ENCODE data around the gene ODC1. TPM values are rescaled to one million over a fixed set of nuclear protein-coding genes. Genes with fewer than 3 reads are reported as not detected.

Gene ODC1
- polyA plus RNA-seq (2011; rRNA removed): 86.9 and 167 TPM in 2 replicates
- 46.7 and 64.1 TPM in 2 replicates for polyA minus RNA-seq (2011; rRNA and poly(A)+ RNA removed)

DNA sequence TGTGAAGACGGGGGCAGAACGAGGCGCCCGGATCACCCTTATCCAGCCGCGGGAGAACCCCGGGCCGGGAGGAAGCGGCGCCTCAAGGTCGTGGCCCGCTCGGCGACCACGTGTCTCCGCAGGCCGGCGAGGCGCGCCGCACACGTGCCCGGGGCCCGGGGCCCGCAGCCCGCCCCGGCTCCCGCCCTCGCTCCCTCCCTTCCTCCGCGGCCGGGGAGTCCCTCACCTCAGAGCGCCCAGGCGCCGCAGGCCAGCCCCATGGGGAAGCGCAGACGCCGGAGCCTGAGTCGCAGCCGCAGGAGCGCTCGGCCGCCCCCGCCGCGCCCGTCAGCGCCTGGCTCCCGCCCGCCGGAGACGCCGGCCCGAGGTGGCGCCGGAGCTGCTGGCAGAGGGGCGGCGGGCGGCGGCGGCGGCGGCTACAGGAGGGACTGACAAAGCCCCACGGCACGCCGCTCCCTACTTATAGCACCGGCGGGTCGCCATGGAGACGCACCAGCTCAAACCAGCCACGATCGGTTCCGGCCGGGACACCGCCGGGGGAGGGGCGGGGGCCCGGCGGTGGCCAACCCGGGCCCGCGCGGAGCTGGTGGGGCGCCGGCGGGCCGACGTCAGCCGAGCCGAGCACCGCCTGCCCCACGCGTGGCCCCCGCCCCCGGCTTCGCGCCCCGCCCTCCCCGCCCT, at the start of gene ODC1:
ODC1 (minus strand) TSS at position 433 of the 681 bp plus-strand sequence. CDS start 3,295 bp downstream, outside the sequence.
- POLR2A ChIA-PET: no interaction called here
- CTCF ChIA-PET: interaction anchor here (0.7 to 5.2 kb wide), 5 partner anchors 10 to 323 kb away, joined by 3 to 36 read pairs (median 4); no protein-coding TSS in a partner anchor

DNA sequence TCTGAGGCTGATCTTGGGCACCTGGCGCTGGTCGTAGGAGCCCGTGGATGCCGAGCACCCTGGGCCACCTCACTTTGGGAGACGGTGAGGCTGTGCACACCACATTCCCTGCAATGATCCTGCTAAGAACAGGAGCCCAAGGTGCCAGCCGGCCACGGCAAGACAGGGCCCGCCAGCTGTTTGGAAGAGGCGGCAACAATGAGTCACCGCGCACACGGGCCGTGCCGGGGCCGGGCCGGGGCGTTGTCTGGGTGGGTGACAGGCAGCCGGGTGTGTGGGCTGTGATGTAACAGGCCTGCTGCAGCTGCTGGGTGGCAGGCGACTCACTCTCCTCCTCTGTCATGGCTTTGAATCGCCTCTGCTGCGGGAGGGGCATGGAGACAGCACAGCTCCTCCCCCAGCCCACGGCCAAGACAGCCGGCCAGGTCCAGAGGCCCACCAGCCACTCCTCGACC, 49.7 kb upstream of the ODC1 start:
- DNase-seq (ENCODE audit: low read depth): peak; percentile 32
- no peak overlapping the region for H3K4me3 ChIP-seq (ENCODE audit: low read depth, low read length)
- POLR2A ChIA-PET: no interaction called here
- H3K36me3 ChIP-seq (ENCODE audit: control insufficient read depth, insufficient read depth, low read length): no peaks in the 10 kb centered on the region
- TF ChIP-seq CTCF (IDR thresholded peaks at IDR 0.05; ENCODE audit: insufficient read depth, low read depth, low read length): no peak
- H3K27me3 ChIP-seq (ENCODE audit: control insufficient read depth, insufficient read depth, low read length): peaks cover 3% of the 10 kb centered on the region
- CTCF ChIA-PET: interaction anchor here (1.0 to 1.7 kb wide), 3 partner anchors 11 to 162 kb away, joined by 3 to 5 read pairs (median 5); no protein-coding TSS in a partner anchor

More for the DNA sequence above, at the start of gene ODC1:
- no peaks in the 10 kb centered on the region for H3K27me3 ChIP-seq (ENCODE audit: control insufficient read depth, insufficient read depth, low read length)
- no peak for TF ChIP-seq CTCF (IDR thresholded peaks at IDR 0.05; ENCODE audit: insufficient read depth, low read depth, low read length)
- H3K4me3 ChIP-seq (ENCODE audit: low read depth, low read length): peak within 1 kb of the TSS; percentile 63
- H3K36me3 ChIP-seq (ENCODE audit: control insufficient read depth, insufficient read depth, low read length): 0 out of 2 replicates have a peak, but pooled peaks cover 2% of the 10 kb centered on the region
- DNase-seq (ENCODE audit: low read depth): peak; percentile 39

GRCh38 chr2:10495988-10496313, 47.8 kb upstream of the ODC1 start:
- no peak for DNase-seq (ENCODE audit: low read depth)
- Histone ChIP-seq H3K36me3 (ENCODE audit: control insufficient read depth, insufficient read depth, low read length) (no peaks in the 10 kb centered on the region), H3K4me3 (ENCODE audit: low read depth, low read length) (no peak overlapping the region), H3K27me3 (ENCODE audit: control insufficient read depth, insufficient read depth, low read length) (peaks cover 3% of the 10 kb centered on the region; the same call in 1 of the 2 replicates)
- ChIA-PET CTCF (no interaction called here), POLR2A (no interaction called here)
- TF ChIP-seq CTCF (IDR thresholded peaks at IDR 0.05; ENCODE audit: insufficient read depth, low read depth, low read length): no peak

DNA sequence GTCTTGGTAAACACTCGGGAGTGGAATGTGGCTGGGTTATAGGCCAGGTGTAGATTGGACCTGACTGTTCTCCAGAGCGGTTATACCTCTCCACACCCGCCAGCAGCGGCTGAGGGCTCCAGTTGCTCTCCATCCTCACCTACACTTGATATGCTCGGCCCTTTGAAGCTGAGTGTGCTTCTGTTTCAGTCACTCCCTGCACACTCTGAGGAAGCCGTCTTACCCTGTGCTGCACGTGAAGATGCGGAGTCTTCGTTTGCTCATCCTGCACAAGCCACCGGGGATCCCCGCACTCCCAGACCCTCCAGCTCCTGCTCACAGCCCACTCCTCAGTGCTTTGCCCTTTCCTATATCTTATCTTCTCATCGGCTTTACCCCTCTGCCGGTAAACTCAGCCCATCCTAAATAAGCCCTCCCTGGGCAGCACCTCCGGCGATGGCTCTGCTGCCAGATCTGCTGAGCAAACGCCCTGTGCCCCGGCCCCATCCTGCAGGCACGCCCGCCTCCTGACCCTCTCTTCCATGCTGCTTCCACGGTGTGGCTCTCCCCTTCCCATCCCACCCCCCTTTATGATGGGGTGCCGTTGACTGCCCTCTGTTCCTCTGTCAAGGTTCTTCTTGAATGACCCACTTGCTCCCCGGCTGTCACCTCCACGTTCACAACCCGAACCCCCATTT, 47.3 kb upstream of the ODC1 start:
- H3K4me3 ChIP-seq (ENCODE audit: low read depth, low read length): no peak overlapping the region
- H3K27me3 ChIP-seq (ENCODE audit: control insufficient read depth, insufficient read depth, low read length): peaks cover 3% of the 10 kb centered on the region; the same call in 1 of the 2 replicates
- H3K36me3 ChIP-seq (ENCODE audit: control insufficient read depth, insufficient read depth, low read length): no peaks in the 10 kb centered on the region
- CTCF ChIA-PET: no interaction called here
- TF ChIP-seq CTCF (IDR thresholded peaks at IDR 0.05; ENCODE audit: insufficient read depth, low read depth, low read length): no peak
- no peak for DNase-seq (ENCODE audit: low read depth)
- POLR2A ChIA-PET: no interaction called here

DNA sequence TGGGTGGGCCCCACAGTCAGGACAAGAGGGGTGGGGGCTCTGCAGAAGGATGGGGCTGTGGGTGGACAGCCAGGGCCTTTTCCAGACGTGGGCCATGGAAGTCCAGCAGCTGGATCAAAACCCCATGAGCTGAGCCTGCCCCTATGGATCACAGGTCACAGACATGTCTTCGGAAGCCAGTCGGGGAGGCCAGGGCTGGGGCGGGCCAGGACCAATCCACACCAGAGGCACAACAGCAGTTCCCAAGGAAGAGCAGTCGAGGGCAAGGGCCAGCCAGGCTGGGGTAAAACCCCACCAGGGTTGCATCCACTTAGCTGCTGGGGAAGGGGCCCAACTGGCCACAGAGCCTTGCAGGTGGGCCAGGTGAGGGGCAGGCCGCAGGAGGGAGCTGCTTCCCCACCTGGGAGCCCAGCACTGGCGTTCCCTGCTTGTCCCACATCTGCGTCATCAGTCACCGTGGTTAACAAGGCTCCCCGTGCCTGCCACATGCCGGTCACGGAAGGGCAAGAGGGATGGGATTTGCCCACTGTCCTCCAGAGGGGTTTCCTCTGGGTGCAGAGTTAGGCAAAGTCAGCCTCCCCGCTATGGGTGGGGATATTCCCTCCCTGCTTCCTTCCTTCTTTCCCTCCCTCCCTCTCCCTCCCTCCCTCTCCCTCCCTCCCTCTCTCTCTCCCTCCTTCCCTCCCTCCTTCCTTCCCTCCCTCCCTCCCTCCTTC, 46.4 kb upstream of the ODC1 start:
- POLR2A ChIA-PET: no interaction called here
- DNase-seq (ENCODE audit: low read depth): no peak
- H3K36me3 ChIP-seq (ENCODE audit: control insufficient read depth, insufficient read depth, low read length): no peaks in the 10 kb centered on the region
- H3K27me3 ChIP-seq (ENCODE audit: control insufficient read depth, insufficient read depth, low read length): peaks cover 5% of the 10 kb centered on the region; the same call in 1 of the 2 replicates
- CTCF ChIA-PET: no interaction called here
- no peak for TF ChIP-seq CTCF (IDR thresholded peaks at IDR 0.05; ENCODE audit: insufficient read depth, low read depth, low read length)
- no peak overlapping the region for H3K4me3 ChIP-seq (ENCODE audit: low read depth, low read length)
